NCI-H2227 treated with DMSO at 0.1 percent for 48 hours (cell line): ENCODE results near the gene LYSMD1.

ENCODE experiments used
- DNase-seq: peaks from one replicate; lab custom pipeline; 2025; lab: John Stamatoyannopoulos, UW

The LYSMD1 gene

DNA sequence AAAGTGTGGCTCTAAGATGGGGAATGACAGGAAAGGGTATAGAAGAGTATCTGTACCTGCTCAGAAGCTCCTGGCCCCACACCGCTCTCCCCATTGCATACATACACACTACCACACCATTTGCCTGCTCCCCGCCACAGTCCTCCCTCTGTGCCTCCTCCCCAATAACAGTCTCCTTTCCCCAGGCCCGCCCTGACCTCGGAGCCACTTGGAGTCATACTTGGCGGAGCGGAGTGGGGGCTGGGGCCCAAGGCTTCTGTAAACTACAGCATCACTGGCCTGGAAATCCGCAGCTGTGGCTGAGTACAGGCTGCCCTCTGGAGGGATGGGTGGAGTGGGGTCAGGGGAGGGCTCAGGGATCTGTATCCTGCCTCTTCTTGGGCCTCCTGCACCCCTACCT is 27.9 kb downstream of the LYSMD1 start:
- no peak for DNase-seq

DNA sequence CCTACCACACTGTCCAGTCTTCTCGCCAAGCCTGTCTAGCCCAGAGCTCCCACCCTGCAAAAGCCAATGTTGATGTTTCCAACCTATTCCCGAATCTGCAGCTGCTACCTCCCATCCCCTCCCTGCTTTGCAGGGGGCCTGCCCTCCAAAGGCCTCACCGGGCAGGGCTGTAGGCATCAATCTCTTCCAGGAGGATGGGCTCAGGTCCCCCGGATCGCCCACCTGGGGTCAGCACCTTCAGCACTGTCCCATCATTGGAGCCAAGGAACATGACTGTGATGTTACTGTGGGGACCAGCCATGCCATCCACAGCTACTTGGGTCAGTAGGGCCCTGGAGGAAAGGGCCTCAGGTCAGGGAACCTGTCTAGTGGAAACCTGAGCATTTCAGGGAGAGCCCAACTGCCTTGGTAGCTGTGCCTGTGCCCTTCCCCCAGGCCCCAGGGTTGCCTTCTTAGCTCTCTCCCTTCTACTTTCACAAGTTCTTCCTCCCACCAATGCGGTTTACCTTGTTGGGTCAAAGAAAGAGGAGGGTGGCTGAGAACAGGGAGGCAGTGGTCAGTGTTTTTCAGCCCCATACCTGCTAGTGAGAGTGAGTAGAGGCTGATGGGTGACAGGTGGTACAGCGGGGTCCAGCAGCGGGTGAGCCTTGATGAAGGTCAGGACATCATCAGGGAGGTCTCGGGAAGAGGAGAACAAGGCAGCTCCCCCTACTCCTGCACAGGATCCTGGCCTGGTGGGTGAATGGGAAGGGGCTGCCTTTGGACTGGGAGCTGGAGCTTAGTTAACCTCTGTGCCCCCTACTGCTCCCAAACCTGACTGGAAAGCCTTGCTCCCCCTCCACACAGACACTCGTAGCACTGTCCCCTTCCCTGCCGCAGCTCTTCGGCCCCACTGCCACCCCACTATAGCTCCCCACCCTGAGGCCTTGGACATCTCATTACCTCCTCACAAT is 30.0 kb downstream of the LYSMD1 start:
- no peak for DNase-seq

DNA sequence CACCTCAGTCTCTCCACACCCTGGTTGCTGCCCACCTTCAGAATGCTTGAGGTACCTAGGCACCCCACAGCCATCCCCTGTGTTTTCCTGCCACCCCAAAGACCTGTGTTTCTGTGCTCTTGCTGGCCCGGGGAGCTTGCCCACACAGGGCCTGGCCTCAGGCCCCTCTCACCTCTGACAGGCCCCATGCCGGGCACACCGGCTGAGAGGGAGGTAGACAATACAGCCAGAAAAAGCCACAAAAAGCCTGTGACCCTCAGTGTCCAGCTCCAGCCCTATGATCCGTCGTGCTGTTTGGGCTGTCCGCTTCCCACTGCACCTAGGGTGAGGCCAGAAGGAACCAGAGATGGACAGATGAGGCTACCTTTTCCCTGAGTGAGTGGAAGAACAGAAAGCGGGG is 30.7 kb downstream of the LYSMD1 start:
- no peak for DNase-seq

DNA sequence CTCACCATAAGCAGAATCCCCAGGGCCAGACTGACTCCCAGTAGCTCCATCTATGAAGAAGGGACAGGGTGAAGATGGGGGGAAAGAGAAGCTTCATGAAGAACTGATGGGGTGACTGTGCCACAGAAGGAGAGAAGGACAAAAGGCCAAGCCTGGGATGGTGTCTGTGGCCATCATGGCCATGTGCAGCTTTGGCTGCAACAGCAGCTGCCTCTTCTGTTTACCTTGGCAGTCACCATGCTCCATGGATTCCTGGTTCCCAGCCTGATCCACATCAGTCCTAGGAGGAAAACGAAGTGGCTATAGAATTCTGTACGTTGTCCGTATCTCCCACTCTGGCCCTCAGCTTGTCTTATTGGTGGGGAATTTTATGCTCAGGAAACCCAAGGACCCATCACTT is 31.3 kb downstream of the LYSMD1 start:
- DNase-seq = no peak

DNA sequence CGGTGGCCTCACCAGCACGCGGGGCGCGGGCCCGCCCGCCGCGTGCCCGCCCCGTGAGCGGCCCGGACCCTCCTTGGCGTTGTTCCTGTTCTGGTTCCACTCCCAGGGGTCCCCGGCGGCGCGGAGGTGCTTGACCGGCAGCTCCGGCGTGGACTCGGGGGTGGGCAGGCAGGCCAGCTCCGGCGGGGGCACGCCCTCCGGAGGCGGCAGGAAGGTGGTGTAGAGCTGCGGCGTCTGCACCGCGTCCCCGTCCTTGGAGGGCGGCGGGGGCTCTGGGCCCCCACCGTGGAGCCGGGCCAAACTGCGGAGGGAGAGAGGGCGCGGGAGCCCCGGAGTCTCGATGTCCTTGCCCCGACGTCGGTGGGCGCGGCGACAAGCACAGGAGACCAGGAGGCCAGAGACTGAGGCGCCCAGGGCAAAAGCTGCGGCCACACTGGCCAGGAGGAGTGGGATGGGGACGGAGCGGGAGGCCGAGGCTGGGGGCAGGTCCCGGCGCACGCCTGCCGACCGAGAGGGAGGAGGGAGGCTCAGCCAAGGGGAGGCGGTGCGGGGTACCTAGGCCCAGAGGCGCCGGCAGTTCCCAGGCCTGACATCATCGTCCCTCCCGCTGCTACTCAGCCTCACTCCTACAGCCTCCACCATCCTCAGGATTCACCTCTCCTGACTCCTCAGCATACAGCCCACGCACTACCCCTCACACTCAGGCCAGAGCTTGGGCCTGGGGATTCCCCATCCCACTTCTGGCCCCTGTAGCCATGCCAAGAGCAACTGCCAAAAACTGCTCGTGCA is 32.5 kb downstream of the LYSMD1 start:
- no peak for DNase-seq

DNA sequence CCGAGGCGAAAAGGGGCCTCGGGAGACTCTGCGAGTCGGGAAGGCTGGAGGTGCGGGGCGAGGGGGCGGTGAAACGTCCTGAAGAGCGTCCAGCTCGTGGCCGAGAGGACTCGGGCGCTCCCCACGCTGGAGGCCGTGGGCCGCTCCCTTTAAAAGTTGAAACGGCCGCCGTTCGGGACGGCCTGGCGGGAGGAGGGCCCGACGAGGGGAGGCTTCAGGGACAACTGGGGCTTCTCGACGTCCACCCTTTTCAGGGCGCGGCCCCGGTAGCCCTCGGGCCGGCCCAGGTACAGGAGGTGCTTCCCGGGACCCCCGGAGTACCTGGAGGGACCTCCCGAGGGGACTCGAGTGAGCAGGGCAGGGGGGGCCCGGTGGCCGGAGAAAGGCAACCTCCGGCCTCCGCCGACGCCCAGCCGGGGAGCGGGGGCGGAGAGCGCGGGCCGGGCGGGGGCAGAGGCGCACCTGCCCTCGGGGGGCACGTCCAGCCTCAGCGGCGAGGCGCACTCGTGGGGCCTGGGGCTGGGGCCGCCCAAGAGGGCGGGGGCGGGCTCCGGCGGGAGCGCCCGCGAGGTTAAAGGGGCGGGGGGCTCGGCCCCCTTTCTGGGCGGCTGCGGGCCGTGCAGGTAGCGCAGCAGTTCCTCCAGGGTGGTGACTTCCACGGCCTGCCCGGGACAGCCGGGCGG is 33.2 kb downstream of the LYSMD1 start:
- DNase-seq = no peak

DNA sequence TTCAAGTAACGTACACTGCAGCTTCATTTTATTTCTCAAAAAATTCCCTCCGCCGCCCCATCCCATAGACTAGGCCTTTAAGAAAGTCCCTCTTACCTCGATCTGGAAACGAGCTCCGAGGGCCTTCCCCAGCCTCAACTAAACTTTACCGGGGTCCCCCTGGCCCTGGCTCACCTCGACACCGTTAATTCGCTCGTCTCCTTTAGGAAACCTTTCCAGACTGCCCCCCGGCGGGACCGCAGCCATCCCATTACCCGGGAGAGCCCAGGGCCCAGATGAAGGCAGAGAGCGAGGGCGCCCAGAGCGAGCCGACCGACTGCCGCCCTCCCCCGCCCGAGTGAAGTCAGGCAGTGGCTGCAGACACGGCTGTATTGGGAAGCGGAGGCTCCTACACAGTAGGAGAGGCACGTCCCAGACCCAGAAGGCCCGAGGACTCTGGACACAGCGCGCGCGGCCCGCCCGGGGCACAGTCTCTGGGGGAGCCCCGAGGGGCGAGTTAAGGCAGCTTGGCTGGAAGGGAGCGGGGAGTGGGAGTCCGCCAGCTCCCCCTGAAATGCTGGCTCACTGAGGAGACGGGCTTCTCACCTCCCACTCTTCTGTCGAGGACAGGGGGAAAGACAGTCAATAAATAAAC is 33.9 kb downstream of the LYSMD1 start:
- DNase-seq = no peak

DNA sequence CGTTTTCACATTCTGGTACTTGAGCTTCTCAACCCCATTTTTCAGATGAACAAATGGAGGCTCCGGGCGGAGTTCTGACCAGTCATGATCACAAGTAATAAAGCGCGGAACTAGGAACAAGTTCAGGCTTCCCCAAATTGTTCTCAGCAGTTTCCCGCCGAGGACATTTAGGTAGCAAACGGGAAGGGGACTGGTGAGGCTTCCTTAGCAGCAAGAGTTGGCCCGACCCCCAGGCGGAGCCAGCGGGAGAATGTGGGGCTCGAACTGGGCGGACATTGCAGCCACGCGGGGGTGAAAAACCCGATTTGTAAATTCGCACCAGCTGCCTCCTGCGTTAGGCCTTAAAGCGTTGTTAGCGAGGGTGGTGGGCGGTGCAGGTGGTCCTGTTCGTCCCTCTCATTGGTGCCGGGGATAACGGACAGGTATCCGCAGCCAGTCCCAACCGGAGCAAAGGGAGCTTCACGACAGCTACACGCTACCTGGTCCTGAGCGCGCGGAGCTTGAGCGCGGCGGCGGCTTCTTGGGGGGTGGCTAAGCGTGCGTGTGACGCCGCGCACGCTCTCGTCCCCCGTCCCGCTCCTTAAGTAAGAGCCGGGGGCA is 34.6 kb downstream of the LYSMD1 start:
- no peak for DNase-seq

DNA sequence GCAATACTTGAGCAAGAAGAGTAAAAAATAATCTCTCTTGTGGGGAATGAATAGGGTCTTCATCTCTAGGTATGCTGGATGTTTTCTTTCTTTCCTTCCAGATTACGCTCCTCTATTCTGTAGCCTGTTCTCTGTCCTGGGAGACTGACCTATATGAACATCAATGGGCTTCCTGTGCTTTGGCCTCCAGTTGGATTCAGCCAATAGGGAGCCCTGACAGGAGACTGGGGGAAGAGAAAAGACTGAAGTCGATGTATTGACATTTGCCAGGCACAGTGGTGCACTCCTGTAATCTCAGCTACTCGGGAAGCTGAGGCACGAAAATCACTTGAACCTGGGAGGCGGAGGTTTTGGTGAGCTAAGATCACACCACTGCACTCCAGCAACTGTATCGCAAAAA is 36.9 kb downstream of the LYSMD1 start:
- DNase-seq = no peak

DNA sequence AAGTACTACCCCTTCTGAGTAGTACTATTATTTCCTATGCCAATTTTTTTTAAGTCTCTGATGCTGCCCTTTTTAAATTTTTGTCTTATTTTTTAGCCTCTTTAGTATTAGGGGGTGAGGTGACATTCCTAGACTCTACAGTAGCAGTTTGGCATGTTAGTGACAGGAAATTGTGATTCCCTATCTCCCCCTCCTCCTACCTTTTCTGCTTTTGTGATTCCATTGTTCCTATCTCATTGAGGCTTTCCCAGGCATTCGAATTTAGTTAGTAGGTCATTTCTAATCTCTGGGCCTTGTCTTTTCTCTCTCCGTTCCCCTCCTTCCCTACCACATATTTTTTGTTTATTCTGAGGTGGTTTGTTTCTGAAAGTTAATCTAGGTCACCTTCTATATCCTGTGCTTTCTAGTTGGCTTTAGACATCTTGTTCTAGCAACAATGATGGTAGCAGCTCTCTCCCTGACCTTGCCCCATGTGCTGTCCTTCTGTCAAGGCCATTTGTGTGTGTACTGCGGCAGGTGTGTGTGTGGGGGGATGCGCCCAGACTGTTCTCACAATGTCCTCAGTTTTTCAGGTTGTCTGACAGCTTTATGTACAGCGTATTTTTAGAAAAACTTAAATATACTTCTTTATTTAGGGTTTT is 40.8 kb downstream of the LYSMD1 start:
- DNase-seq = no peak

DNA sequence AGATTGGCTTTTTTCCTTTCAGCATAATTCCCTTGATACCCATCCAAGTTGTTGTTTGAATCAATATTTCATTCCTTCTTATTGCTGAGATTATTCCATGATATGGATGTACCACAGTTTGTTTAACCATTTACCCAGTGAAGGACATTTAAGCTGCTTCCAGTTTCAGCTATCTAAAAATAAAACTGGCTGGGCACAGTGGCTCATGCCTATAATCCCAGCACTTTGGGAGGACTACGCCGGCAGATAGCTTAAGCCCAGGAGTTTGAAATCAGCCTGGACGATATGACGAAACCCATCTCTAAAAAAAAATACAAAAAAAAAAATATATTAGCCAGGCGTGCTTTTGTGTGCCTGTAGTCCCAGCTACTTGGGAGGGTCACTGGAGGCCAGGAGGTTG is 51.8 kb downstream of the LYSMD1 start:
- DNase-seq = no peak
